ENCODE results near the gene YARS2. TPM values are rescaled to one million over a fixed set of nuclear protein-coding genes. Genes with fewer than 3 reads are reported as not detected.

YARS2 gene
- total RNA-seq, 2 donors from 2014 or later, result 34.1 to 72.7 TPM

DNA sequence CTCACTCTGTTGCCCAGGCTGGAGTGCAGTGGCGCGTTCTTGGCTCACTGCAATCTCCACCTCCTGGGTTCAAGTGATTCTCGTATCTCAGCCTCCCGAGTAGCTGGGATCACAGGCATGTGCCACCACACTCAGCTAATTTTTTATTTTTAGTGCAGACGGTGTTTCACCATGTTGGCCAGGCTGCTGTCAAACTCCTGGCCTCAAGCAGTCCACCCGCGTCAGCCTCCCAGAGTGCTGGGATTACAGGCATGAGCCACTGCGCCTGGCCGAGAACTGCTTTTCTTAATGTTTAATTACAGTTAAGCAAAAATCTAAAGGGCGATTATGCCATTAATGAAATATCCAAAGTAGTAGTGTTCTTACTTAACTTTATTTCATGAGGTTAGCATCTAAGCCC, 13.6 kb downstream of the YARS2 start:
- H3K9ac ChIP-seq (ENCODE audit: extremely low read depth, low read length, poor library complexity, severe bottlenecking), result no peak overlapping the region
- peaks cover 9% of the 10 kb centered on the region for H3K4me1 Mint-ChIP-seq

DNA sequence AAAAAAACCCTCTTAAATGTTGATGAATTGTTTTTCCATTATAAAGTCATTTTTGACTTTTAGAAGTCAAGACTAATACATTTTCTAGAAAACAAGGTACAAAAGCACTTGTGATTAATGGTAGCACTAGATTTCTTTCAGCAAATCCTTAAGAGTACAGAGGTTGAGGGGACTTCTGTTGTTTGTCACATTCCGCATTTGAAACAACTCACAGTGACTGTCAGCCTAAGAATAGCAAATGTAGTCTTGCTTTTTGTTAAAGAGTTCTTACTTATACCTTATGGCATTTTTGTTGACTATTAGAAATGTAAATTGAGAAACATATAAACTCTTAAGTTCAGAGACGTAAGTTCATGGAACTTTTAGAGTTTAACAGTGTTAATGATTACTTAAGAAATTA, 16.4 kb downstream of the YARS2 start:
- TF ChIP-seq, protein P1, sequence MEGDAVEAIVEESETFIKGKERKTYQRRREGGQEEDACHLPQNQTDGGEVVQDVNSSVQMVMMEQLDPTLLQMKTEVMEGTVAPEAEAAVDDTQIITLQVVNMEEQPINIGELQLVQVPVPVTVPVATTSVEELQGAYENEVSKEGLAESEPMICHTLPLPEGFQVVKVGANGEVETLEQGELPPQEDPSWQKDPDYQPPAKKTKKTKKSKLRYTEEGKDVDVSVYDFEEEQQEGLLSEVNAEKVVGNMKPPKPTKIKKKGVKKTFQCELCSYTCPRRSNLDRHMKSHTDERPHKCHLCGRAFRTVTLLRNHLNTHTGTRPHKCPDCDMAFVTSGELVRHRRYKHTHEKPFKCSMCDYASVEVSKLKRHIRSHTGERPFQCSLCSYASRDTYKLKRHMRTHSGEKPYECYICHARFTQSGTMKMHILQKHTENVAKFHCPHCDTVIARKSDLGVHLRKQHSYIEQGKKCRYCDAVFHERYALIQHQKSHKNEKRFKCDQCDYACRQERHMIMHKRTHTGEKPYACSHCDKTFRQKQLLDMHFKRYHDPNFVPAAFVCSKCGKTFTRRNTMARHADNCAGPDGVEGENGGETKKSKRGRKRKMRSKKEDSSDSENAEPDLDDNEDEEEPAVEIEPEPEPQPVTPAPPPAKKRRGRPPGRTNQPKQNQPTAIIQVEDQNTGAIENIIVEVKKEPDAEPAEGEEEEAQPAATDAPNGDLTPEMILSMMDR (conservative IDR thresholded peaks at IDR 0.05), result no peak
- no peak overlapping the region for H3K9ac ChIP-seq (ENCODE audit: extremely low read depth, low read length, poor library complexity, severe bottlenecking)
- H3K36me3 Mint-ChIP-seq (ENCODE audit: low read depth), result peaks cover 79% of the 10 kb centered on the region
- DNase-seq, result no peak
- no peaks in the 10 kb centered on the region for H3K27me3 Mint-ChIP-seq (ENCODE audit: insufficient read depth)
- H3K27ac Mint-ChIP-seq, result peak overlapping the region; percentile 10
- H3K4me1 Mint-ChIP-seq, result peaks cover 9% of the 10 kb centered on the region
- H3K4me3 Mint-ChIP-seq, result no peak overlapping the region
- no peak overlapping the region for H3K4me3 ChIP-seq (ENCODE audit: low read length)
- peaks cover 95% of the 10 kb centered on the region for H3K36me3 ChIP-seq (ENCODE audit: control insufficient read depth, insufficient read depth, low read length)
- no peaks in the 10 kb centered on the region for H3K4me1 ChIP-seq (ENCODE audit: control insufficient read depth, insufficient read depth, low read length)
- H3K27me3 ChIP-seq (ENCODE audit: control insufficient read depth, insufficient read depth, low read length, poor library complexity, severe bottlenecking), result no peaks in the 10 kb centered on the region
- no peaks in the 10 kb centered on the region for H3K9me3 Mint-ChIP-seq
- no peak overlapping the region for H3K27ac ChIP-seq (ENCODE audit: low read depth, low read length)
- WGBS, 2 experiments (ENCODE audit: insufficient coverage in 1 of 2, insufficient read length in 1 of 2), result 70 to 82% methylated on average over 2 of the region's 2 CpGs
- H3K9me3 ChIP-seq (ENCODE audit: control insufficient read depth, low read length), result no peaks in the 10 kb centered on the region

More for the DNA sequence above, 13.6 kb downstream of the YARS2 start:
- Histone ChIP-seq H3K4me3 (ENCODE audit: low read length) (no peak overlapping the region), H3K27ac (ENCODE audit: low read depth, low read length) (no peak overlapping the region), H3K4me1 (ENCODE audit: control insufficient read depth, insufficient read depth, low read length) (no peaks in the 10 kb centered on the region), H3K36me3 (ENCODE audit: control insufficient read depth, insufficient read depth, low read length) (peaks cover 97% of the 10 kb centered on the region), H3K9me3 (ENCODE audit: control insufficient read depth, low read length) (no peaks in the 10 kb centered on the region), H3K27me3 (ENCODE audit: control insufficient read depth, insufficient read depth, low read length, poor library complexity, severe bottlenecking) (no peaks in the 10 kb centered on the region)
- no peaks in the 10 kb centered on the region for H3K9me3 Mint-ChIP-seq
- DNase-seq, result no peak
- no peak overlapping the region for H3K4me3 Mint-ChIP-seq
- TF ChIP-seq, protein P1 (conservative IDR thresholded peaks at IDR 0.05), result no peak
- no peak overlapping the region for H3K27ac Mint-ChIP-seq
- H3K36me3 Mint-ChIP-seq (ENCODE audit: low read depth), result peaks cover 85% of the 10 kb centered on the region
- H3K27me3 Mint-ChIP-seq (ENCODE audit: insufficient read depth), result no peaks in the 10 kb centered on the region
- WGBS, 2 experiments (ENCODE audit: insufficient coverage in 1 of 2, insufficient read length in 1 of 2), result 92 to 93% methylated on average over 8 to 10 of the region's 10 CpGs

DNA sequence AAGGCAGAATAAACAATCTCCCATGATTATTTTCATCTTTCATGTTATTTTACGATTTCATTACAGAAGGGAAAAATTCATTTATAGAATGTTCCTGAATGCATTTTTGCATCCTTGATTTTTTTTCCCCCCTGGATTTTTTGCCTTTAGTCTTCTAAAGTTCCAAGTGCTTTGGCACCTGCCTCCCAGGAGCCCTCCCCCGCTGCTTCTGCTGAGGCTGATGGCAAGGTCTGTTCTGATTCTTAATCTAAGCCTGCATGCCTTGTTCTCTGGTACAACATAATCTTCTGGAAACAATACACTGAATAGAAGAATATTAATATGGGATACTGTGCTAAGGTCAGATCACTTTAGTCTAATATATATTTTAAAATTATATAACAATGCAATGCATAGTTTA, 18.0 kb downstream of the YARS2 start:
- H3K4me1 ChIP-seq (ENCODE audit: control insufficient read depth, insufficient read depth, low read length), result no peaks in the 10 kb centered on the region
- Mint-ChIP-seq H3K27me3 (ENCODE audit: insufficient read depth) (no peaks in the 10 kb centered on the region), H3K36me3 (ENCODE audit: low read depth) (peaks cover 79% of the 10 kb centered on the region), H3K4me1 (peaks cover 9% of the 10 kb centered on the region), H3K27ac (no peak overlapping the region), H3K9me3 (no peaks in the 10 kb centered on the region), H3K4me3 (no peak overlapping the region)
- WGBS, 2 experiments (ENCODE audit: insufficient coverage in 1 of 2, insufficient read length in 1 of 2), result 94% methylated on average over 2 of the region's 2 CpGs; no CpG with 5 or more reads in 1 of the 2 experiments
- no peak overlapping the region for H3K9ac ChIP-seq (ENCODE audit: extremely low read depth, low read length, poor library complexity, severe bottlenecking)
- H3K27me3 ChIP-seq (ENCODE audit: control insufficient read depth, insufficient read depth, low read length, poor library complexity, severe bottlenecking), result no peaks in the 10 kb centered on the region
- no peak overlapping the region for H3K4me3 ChIP-seq (ENCODE audit: low read length)
- no peak overlapping the region for H3K27ac ChIP-seq (ENCODE audit: low read depth, low read length)
- DNase-seq, result no peak
- TF ChIP-seq, protein P1 (conservative IDR thresholded peaks at IDR 0.05), result no peak
- no peaks in the 10 kb centered on the region for H3K9me3 ChIP-seq (ENCODE audit: control insufficient read depth, low read length)
- H3K36me3 ChIP-seq (ENCODE audit: control insufficient read depth, insufficient read depth, low read length), result peaks cover 96% of the 10 kb centered on the region
